Measurements from ENCODE around the gene MRPL17. TPM values are rescaled to one million over a fixed set of nuclear protein-coding genes. Genes with fewer than 3 reads are reported as not detected.

The MRPL17 gene
- total and polyA plus RNA-seq, 2 experiments from 2014 or later = 26.7 to 81.8 TPM

- peaks cover 7% of the 10 kb centered on the region; the same call in 1 of the 2 replicates for H3K9me2 ChIP-seq (ENCODE audit: insufficient read depth)
- peaks cover 9% of the 10 kb centered on the region; the same call in 2 of the 3 replicates for H3K9me3 Mint-ChIP-seq
- TF ChIP-seq, protein P1, sequence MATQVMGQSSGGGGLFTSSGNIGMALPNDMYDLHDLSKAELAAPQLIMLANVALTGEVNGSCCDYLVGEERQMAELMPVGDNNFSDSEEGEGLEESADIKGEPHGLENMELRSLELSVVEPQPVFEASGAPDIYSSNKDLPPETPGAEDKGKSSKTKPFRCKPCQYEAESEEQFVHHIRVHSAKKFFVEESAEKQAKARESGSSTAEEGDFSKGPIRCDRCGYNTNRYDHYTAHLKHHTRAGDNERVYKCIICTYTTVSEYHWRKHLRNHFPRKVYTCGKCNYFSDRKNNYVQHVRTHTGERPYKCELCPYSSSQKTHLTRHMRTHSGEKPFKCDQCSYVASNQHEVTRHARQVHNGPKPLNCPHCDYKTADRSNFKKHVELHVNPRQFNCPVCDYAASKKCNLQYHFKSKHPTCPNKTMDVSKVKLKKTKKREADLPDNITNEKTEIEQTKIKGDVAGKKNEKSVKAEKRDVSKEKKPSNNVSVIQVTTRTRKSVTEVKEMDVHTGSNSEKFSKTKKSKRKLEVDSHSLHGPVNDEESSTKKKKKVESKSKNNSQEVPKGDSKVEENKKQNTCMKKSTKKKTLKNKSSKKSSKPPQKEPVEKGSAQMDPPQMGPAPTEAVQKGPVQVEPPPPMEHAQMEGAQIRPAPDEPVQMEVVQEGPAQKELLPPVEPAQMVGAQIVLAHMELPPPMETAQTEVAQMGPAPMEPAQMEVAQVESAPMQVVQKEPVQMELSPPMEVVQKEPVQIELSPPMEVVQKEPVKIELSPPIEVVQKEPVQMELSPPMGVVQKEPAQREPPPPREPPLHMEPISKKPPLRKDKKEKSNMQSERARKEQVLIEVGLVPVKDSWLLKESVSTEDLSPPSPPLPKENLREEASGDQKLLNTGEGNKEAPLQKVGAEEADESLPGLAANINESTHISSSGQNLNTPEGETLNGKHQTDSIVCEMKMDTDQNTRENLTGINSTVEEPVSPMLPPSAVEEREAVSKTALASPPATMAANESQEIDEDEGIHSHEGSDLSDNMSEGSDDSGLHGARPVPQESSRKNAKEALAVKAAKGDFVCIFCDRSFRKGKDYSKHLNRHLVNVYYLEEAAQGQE (IDR thresholded peaks at IDR 0.05; ENCODE audit: unreplicated experiment) = no peak
- TF ChIP-seq EZH2phosphoT487 (IDR thresholded peaks at IDR 0.05; ENCODE audit: unreplicated experiment) = no peak
- TF ChIP-seq STAT1 (IDR thresholded peaks at IDR 0.05; ENCODE audit: unreplicated experiment) = no peak
- TF ChIP-seq EZH2 (IDR thresholded peaks at IDR 0.05; ENCODE audit: low read depth, unreplicated experiment) = no peak
- no peak for TF ChIP-seq ZNF114 (CRISPR knock-in tag; IDR thresholded peaks at IDR 0.05)
- no peak for TF ChIP-seq NANOG (IDR thresholded peaks at IDR 0.05; ENCODE audit: borderline replicate concordance)
- TF ChIP-seq CTCF (conservative IDR thresholded peaks at IDR 0.05; ENCODE audit: low read depth in 2 of 2) = no peak
- no peak for TF ChIP-seq ZNF462 (CRISPR knock-in tag; IDR thresholded peaks at IDR 0.05)
- TF ChIP-seq POLR2AphosphoS5 (IDR thresholded peaks at IDR 0.05; ENCODE audit: low read depth) = no peak
- no peak for TF ChIP-seq ETS1 (IDR thresholded peaks at IDR 0.05)
- TF ChIP-seq CREB1 (CRISPR knock-in tag; IDR thresholded peaks at IDR 0.05; ENCODE audit: low read depth) = no peak
- no peak for TF ChIP-seq ZNF331 (CRISPR knock-in tag; IDR thresholded peaks at IDR 0.05; ENCODE audit: low read depth)
- no peak for TF ChIP-seq JUNB (IDR thresholded peaks at IDR 0.05; ENCODE audit: unreplicated experiment)
- H3K27me3 ChIP-seq (ENCODE audit: insufficient read depth) = no peaks in the 10 kb centered on the region
- H3K27me3 Mint-ChIP-seq (ENCODE audit: insufficient read depth, low read depth, poor library complexity) = peaks cover 4% of the 10 kb centered on the region
- no peaks in the 10 kb centered on the region for H4K20me1 ChIP-seq (replicated peaks; ENCODE audit: insufficient read depth)
- no peak for DNase-seq (ENCODE audit: low spot score)
- no peaks in the 10 kb centered on the region for H3K4me1 ChIP-seq (ENCODE audit: insufficient read depth)
- ATAC-seq = no peak
- no peak overlapping the region for H3K27ac ChIP-seq (ENCODE audit: low read depth)
- H3K4me3 Mint-ChIP-seq = no peak overlapping the region
- no peak overlapping the region for H2AFZ ChIP-seq
- H3F3A ChIP-seq (replicated peaks; ENCODE audit: low read depth) = no peaks in the 10 kb centered on the region
- no peak overlapping the region for H3K4me3 ChIP-seq
- H3K4me1 Mint-ChIP-seq = no peaks in the 10 kb centered on the region
- H3K27ac Mint-ChIP-seq = no peak overlapping the region
- H3K36me3 ChIP-seq (ENCODE audit: insufficient read depth) = no peaks in the 10 kb centered on the region; the same call in 1 of the 2 replicates
- H3K4me2 ChIP-seq = no peak overlapping the region
- no peaks in the 10 kb centered on the region for H3K79me2 ChIP-seq (replicated peaks; ENCODE audit: insufficient read depth)
- no peaks in the 10 kb centered on the region for H3K36me3 Mint-ChIP-seq (ENCODE audit: low read depth)
Observed at GRCh38 chr11:6719576-6719975, 36.4 kb upstream of the MRPL17 start.

All from GM23338 (cell line).